Stimulated activated CD8-positive, alpha-beta memory T cell treated with anti-CD3 and anti-CD28 coated beads, Interleukin-15, amount 100 ng/mL, for 48 hours (primary cell): Measurements from ENCODE around the gene EHF.
"Not testable (repeated sequence)": the region's sequence is repeated elsewhere in the genome, so short reads cannot be mapped to it uniquely, and the experiment has no call there.

Experiments used
- DNase-seq, 2 donors: peaks; one replicate each; pipeline ENCODE4 v3.0.0-alpha.2; 2020; ENCODE audit warnings: low read depth in 2 of 2

Gene EHF

DNA sequence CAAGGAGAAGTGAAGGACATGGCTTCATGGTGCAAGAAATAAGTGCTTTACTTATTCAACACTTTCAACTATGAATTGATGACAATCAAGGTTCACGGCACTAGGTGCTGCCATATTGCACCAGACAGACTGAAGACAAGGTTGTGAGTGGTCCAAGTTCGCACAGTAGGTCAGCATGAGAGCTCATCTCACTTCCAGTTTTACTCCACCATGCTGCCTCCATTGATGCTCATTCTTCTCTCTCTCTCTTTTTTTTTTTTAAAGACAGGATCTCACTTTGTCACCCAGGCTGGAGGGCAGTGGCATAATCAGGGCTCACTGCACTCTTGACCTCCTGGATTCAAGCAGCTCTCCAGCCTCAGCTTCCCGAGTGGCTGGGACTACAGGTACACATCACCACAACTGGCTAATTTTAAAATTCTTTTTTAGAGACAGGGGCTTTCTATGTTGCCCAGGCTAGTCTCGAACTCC, 47.7 kb downstream of the EHF start:
- no peak for DNase-seq

DNA sequence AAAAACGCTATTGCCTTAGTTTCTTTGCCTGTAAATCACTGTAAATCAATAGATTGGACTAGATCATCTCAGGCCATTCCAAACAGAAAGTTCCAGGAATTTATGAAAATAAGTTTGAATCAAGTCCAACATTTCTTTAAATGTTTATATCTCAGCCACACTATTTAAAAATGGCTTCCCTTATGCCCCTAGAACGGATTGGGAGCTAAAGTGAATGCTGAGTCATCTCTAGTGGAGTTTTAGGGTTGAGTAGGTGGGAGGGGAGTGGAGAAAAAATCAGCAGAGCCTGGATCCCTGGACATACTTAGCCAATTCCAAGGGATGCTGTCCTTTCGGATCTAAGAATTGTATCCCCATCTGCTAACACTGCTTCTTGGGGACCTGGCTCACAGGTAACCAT, 48.6 kb downstream of the EHF start:
- no peak for DNase-seq

DNA sequence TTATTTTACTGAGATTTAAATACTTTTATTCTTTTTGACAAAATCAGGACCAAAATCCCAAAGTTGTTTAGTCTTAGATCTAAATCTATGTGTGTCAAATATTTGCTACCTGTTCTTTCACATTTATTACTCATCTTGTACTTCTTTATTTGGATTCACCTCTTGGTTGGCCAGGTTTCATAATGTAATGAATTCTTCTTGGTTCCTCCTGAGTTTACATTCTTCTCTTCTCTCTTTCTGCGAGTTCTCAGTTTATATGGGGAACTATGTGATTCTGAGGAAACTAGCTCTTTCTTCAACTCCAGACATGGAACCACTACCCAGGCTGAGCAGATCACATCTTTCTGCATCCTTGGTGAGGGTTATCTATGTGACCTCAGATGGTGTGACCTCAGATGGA, 50.2 kb downstream of the EHF start:
- no peak for DNase-seq

DNA sequence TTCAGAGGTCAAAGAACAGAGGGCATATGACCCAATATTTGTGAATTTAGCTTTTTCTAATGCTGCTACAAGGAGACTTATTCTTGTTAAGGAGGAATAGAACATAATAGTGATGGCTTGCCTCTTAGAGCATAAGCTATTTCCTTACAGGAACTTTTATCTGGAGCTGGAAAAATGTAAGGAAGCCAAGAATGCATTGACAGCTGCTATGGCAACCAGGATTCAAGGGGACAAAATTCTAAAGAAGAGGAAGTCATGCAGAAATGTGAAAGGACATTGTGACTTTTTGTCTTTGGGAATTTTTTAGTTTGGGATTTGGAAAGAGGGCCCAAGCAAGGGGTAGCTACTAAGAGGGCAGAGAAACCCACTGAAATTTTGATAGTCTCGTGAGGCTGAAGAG, 51.1 kb downstream of the EHF start:
- DNase-seq, result no peak

DNA sequence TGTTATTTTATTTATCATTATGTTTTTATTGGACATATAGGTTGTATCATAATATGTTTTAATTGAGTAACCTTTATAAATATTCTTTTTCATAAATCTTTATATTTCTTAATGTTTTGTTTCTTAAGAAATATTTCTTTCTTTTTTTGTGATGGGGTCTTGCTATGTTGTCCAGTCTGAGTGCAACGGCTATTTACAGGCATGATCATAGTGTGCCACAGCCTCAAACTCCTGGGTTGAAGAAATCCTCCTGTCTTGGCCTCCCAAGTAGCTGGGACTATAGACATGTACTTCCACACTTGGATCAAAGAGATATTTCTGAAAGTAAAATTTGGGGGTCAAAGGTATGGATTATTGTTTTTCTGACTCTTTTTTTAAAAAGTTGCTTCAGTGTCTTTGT, 53.1 kb downstream of the EHF start:
- DNase-seq, result no peak

DNA sequence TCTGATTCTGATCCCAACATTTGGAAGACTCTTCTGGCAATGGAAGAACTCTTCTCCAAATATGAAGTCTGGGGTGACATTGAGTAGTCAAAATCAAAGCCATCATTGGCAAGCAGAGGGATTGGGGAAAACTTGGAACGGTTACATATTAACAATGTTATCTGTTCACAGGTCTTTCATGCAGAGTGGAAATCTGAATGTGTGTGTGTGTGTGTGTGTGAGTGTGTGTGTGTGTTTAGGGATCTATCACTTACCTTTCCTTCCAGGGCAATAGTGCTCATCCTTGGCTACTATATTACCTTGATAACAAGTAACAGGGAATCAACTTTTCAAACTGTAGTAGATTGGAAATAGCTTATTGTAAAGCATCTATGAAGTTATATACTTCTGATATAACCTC, 55.3 kb downstream of the EHF start:
- no peak for DNase-seq

DNA sequence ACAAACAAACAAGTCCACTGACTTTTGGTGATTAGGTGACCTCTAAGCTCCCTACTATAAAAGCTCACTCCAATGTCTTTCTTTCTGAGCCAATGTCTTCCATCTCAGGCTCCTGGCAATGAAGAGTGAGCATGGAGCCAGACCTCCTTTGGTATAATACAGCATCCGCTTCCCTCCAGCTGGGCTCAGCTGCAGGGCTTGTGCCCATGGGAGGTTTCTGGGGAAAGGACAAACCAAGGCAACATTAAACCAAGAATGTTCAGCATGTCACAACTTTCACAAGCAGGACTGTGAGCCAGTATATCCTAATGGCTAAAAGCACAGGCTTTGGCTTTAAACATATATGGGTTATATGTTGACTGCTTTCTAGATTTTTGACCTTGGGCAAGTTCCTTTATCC, 58.8 kb downstream of the EHF start:
- DNase-seq, result no peak

DNA sequence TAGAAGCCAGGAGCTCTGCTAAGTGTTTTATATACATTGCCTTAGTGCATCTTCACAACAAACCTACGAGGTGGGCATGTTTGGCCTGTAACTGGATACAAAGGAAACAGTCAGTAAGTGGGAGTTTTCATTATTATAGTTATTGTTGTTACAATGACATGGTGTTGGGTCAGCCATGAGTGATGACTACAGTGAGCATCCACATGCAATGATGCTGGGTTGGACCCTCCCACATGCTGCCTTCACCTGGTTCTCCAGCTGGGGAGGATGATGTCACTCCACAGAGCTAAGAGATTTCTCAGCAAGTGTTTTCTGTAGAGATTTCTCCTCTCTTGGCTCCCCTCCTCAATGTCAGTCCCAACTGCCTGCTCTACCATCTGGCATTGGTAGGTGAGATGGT, 59.3 kb downstream of the EHF start:
- no peak for DNase-seq

DNA sequence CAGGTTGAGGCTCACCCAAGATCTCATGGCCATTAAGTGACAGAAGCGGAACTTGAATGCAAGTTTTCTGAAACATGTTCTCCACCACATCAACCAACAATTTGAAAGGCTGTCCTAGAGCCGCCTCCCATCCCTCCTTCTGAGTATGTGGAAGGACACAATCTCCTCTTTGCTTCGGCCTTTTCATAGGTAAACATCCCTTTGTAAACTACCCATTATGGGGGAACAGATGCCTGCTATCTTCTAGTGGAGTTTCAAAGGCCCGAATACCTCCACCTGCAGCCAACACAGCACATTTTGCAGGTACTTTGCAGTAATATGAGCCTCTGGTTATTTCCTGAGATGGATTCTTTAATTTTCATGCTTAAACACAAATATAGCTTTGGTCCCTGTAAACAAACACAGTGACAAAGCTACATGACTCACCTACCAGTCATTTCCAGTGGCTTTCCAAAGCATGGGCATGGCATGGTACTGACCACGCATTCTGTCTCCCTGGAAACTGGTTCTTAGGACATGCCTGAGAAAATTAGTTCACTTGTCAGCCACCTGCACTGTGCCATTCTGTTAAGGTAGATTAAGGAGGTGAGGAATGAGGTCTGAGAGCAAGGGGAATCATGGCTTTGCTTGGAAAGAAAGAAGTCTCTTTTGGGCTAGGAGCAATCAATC, 60.2 kb downstream of the EHF start:
- DNase-seq, result no peak

DNA sequence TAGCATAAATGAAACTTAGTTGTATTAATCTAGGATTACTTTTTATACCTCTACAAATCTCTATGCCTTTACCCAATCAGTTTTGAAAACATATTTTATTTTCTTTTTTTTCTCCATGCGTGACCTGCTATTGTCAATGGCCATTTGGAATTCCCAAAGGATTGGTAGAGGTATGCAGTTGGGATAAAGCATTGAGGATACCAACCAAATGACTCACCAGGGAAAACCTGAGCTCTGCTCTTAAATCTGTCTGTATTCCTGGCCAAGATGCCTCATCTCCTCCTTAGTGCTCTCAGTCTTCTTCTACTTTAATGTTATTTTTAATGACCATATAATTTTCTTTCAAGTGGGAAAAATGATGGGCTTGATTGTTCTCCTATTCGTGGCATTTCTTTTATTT, 61.9 kb downstream of the EHF start:
- no peak for DNase-seq

DNA sequence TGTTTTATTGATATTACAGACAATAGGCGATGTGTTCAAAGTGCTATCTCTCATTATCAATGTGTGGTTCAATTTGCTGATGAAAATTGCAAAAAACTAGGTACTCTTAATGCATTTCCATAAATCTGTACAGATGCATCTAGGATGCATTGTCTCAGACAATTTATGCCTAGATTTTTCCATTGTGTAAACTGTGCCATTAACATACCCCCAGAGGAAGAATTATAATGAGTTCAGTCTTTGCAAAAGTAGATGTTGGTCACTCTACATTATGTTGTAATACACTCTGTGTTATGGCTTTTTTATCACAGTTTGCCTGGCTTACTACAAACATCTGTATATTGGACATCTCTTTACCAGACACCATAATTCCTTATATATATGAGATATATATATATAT, 62.5 kb downstream of the EHF start:
- DNase-seq, result no peak

DNA sequence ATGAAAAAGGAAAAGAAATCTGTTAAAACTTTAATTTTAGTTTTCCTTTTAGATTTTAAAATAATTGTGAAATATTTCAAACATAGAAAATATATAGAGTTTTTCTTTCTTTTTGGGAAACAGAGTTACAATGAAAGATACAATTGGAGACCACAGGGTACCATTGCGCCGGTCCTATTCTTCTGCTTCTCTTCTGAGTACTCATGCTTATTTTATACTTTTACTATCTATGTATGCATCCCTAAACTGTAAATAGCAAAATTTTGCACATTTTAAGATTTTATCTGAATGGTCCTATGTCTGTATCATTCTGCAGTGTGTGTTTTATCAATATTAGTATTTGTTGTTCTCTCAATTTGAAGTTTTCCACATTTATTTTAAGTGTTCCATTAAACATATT, 65.0 kb downstream of the EHF start:
- DNase-seq, result no peak

DNA sequence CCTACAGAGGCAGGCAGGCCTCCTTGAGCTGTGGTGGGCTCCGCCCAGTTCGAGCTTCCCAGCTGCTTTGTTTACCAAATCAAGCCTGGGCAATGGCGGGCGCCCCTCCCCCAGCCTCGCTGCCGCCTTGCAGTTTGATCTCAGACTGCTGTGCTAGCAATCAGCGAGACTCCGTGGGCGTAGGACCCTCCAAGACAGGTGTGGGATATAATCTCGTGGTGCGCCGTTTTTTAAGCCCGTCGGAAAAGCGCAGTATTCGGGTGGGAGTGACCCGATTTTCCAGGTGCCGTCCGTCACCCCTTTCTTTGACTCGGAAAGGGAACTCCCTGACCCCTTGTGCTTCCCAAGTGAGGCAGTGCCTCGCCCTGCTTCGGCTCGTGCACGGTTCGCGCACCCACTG, 71.4 kb downstream of the EHF start:
- not testable (repeated sequence) for DNase-seq

DNA sequence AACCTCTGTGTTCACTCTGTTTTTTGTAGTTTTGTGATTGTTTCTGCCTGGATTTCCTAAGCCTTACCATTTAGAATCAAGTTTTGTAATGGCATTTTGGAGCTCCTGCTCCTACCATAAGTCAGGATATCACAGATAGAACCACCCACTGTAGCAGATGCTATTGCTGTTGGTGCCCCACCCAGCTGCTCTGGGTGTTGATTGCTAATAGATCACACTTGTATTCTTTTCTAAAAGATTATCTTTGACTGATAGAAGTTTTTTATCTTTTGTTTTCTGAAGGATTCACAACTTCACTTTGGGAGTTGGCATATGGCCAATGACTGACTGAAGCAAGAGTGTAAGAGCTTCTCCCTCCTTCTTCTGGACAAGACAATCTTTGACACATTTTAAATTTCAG, 76.0 kb downstream of the EHF start:
- DNase-seq, result no peak

DNA sequence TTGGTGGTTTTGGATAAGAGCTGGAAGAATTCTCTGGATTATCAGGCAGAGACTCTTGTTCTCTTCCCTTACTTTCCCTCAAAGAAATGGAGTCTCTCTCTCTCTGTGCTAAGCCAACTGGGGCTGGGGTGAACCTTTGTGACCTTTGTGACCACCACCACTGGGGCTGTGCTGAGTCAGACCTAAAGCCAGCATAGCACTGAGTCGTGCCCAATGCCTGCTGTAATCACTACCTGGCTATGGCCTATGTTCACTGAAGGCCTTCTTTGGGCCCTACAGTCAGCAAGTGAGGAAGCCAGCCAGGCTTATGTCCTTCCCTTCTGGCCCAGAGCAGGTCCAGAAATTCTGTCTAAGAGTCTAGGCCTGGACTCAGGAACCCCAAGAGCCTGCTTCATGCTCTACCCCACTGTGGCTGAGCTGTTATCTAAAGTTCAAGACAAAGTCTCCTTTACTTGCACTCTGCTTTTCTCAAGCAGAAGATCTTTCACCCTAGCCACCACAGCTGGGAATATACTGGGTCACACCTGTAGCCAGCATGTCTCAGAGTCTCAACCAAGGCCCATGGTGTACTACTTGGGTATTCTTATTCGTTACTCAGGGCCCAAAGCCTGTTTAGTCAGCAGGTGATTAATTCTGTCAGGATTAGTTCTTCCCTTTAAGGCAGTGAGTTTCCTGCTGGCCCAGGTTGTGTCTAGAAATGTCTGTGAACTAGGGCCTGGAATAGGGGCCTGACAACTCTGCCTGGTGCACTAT, 86.0 kb downstream of the EHF start:
- DNase-seq, result no peak

DNA sequence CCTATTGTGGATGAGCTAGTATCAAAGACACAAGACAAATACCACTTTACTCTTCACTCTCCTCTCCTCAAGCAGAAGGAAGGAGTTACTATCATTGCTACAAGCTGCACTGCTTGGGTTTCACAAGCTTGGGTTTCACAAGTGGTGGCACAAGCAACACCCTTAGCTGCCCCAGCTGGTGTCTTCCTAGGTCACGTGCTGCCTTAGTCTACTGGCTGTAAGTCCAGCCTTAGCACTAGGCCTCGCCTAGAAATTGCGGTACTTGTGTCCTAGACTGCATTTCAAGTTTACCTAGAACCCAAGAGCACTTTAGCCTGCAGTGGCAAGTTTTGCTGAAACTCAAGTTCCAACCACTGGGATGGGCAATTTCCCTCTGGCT, 86.6 kb downstream of the EHF start:
- DNase-seq, result no peak
